ENCODE measurements around the gene ZPLD1.

Gene ZPLD1
- long read RNA-seq, donor 1, result 0 reads
- long read RNA-seq, donor 2, result 0 reads
- long read RNA-seq, donor 3, result 0 reads
- long read RNA-seq, donor 4, result 0 reads
- long read RNA-seq, donor 5, result 0 reads
- long read RNA-seq, donor 6, result 0 reads
- long read RNA-seq, donor 7, result 0 reads
- long read RNA-seq, donor 8, result 0 reads

GRCh38 chr3:102434715-102435114 is at the start of gene ZPLD1:
Gene ZPLD1 (plus strand): TSS chr3:102435015. CDS start chr3:102438488, 3,473 bp downstream.
- DNase-seq, result no peak

- no peak for DNase-seq
Measured at GRCh38 chr3:102390171-102390864, 44.5 kb upstream of the ZPLD1 start.

GRCh38 chr3:102390916-102391315 is 43.9 kb upstream of the ZPLD1 start:
- no peak for DNase-seq

GRCh38 chr3:102391491-102391890 is 43.3 kb upstream of the ZPLD1 start:
- no peak for DNase-seq

GRCh38 chr3:102394517-102394916 is 40.3 kb upstream of the ZPLD1 start:
- DNase-seq, result no peak

- DNase-seq, result no peak
Measured at GRCh38 chr3:102398176-102398575, 36.6 kb upstream of the ZPLD1 start.

GRCh38 chr3:102398666-102399065 is 36.1 kb upstream of the ZPLD1 start:
- DNase-seq, result no peak

GRCh38 chr3:102400142-102400541 is 34.7 kb upstream of the ZPLD1 start:
- no peak for DNase-seq

DNA sequence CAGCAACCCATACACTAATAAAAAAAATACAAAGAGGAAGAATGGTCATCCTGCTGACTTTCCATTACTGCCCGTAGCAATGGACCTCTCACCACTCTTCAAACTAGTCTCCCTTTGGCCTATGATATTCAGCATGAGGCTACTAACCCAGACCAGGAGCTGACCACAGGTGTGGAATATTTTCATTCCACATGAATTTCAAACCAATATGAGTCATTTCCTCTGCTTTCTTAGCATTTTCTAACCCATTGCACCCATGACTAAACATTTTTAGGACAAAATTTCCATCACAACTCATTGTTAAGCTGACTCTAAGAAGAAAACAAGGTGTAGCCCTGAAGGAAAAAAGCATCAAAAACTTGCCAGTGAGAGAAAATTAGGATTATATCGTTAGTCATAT is 34.0 kb upstream of the ZPLD1 start:
- no peak for DNase-seq

DNA sequence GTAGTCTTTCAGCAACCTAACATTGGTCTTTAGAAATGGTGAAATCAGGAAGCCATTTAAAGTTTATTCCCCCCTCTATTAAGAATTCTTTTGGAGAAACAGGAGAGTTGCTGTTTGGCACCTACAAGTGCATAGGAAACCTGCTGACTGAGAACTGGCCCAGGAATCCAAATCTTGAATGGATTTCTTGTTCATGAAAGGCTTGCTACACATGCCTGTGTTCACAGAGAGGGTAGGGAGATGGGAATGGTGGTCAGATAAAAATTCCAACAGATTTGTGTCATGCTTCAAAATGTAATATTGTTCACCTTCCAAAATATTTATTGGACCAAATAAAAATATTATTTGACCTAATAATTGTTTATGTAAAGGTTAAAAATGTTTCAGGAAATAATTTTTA is 24.2 kb upstream of the ZPLD1 start:
- DNase-seq, result no peak

- DNase-seq, result no peak
Measured at GRCh38 chr3:102415553-102415952, 19.3 kb upstream of the ZPLD1 start.

- DNase-seq, result no peak
Measured at GRCh38 chr3:102419786-102420185, 15.0 kb upstream of the ZPLD1 start.

- DNase-seq, result no peak
Measured at GRCh38 chr3:102441832-102442231, 7.0 kb downstream of the ZPLD1 start.

DNA sequence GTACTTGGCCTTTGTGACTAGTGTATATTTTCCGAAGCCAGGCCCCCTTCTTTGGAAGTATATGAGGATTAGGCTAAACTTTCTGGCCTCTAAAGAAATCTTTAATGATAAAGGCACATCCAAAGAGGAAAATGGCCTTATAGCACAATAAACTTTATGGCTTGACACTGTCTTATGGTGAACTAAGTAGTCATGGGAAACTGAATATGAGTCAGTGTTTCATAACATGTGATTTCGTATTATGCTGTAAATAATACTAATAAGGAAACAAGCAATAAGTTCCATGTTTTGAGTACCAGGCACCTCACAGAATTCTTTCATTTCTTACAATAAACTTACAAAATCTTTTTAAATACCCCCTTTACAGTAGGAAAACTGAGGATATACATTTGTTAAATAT is 8.2 kb downstream of the ZPLD1 start:
- no peak for DNase-seq

GRCh38 chr3:102444101-102444500 is 9.3 kb downstream of the ZPLD1 start:
- no peak for DNase-seq

DNA sequence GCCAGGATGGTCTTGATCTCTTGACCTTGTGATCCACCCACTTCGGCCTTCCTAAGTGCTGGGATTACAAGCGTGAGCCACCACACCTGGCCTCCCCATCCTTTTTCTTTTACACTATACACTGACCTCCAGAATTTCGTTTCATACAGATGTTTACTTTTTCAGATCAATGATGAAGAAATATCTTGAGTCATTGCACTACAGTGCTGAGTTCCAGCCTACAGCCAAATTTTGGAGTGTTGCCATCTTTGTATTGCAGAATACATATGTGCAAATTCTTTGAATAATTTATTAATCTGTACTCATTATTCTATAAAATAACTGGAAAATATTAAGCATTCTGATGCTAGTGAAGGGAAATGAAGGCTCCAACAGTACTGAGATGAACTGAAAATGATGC is 12.5 kb downstream of the ZPLD1 start:
- DNase-seq, result no peak

DNA sequence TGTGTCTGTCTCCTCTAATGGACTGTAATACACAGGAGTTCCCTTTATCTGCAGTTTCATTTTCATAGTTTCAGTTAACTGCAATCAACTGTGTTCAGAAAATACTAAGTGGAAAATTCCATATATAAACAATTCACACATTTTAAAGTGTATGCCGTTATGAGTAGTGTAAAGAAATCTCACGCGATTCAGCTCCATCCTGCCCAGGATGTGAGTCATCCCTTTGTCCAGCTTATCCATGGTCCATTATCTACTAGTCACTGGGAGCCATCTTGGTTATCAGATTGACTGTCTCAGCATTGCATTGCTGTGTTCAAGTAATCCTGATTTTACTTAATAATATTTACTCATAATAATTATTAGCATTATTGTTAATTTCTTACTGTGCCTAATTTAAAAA is 14.5 kb downstream of the ZPLD1 start:
- DNase-seq, result no peak

- DNase-seq, result no peak
Measured at GRCh38 chr3:102449930-102450329, 15.1 kb downstream of the ZPLD1 start.

DNA sequence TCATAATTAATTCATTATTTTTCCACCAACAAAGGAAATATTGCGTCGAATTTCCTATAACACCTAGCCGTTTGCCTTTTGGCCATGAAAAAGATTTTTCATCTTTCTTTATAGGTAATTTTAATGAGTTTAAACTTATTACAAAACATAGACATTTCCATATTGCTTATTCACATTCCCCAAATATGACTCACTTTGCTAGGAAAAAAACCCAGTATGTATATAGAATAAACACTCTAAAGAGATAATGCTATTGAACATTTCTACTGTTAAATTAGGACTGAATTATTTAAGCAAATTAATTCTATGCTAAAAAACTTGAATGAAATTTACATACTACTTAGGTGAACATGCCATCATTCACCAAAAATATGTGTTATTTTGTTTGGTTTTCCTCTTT is 16.2 kb downstream of the ZPLD1 start:
- no peak for DNase-seq

DNA sequence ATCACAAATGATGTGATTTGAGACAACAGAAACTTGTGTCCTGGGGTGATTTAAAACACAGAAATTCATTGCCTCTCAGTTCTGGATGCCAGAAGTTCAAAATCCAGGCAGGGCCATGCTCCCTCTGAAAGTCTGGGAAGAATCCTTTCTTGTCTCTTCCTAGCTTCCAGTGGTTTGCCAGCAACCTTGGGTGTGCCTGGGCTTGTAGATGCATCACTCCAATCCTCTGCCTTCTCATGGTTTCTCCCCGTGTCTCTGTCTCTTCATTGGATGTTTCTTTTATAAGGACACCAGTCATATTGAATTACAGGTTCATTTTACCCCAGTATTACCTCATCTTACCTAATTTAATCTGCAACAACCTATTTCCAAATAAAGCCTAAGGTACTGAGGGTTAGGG is 16.7 kb downstream of the ZPLD1 start:
- no peak for DNase-seq

DNA sequence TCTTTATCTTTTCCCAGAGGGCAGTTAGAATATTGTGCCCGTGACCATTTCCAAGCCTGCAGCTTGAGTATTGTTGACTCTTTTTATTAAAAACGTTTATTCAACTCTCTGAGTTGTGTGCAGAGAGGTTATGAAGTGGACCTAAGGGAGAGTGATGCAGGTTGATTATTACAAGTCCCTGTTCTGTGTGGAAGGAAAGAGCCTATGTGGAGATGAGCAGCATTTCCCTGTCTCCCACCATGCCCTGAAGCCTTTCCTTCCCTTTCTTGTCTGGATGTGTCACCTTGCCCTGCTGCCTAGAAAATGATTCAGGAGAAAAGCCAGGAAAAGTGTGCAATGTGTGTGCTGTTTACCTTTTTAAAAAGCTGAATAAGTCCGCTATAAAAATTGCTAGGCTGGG is 19.4 kb downstream of the ZPLD1 start:
- DNase-seq, result no peak

- DNase-seq, result no peak
Measured at GRCh38 chr3:102457644-102458043, 22.8 kb downstream of the ZPLD1 start.

GRCh38 chr3:102460579-102460978 is 25.8 kb downstream of the ZPLD1 start:
- DNase-seq, result no peak

DNA sequence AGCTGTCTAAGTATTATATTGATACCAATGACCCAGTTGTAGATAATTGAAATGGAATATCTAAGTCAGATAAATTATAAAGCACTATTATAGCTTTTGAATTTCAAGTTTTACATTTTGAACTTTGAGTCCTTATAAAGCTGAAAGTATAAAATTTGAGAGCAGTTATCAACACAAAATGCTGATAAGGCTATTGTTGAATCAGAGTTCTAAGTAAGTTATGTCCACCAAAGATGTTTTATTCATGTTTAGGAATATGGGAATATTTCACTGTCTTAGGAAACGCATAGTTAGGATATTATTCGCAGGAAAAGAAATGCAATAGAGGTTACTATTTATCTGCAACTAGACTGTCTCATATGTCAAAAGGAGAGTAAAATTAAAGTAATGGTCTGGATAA is 29.4 kb downstream of the ZPLD1 start:
- DNase-seq, result no peak

DNA sequence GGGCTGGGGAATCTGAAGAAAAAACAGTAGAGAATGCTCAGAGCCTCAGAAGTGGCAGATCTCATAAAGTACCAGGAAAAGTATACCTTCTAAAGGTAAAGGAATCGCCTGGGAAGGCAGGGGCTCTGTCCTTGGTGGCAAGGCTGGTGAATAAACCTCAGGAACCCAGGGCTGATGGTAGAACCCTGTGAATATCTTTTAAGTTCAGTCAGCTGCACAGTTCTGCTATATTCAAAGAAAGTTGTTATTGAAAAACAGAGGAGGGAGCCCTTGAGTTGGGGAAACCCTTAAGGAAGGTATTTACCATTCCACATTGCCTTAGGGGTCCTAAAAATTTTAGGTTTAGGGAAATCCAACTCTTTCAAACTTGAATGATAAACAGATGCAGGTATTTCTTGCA is 31.2 kb downstream of the ZPLD1 start:
- no peak for DNase-seq

All from right kidney (tissue), 9 donors.